B cell (primary cell): ENCODE data around the gene SLC13A2.

Source experiments
- CTCF ChIP-seq: fragments of 200-600 bp; IDR thresholded peaks from one replicate; pipeline ENCODE4 v1.8.0; 2022; ENCODE audit warnings: antibody characterized with exemption, mild to moderate bottlenecking
- EZH2 ChIP-seq: IDR thresholded peaks from 2 replicates; pipeline ENCODE4 v1.6.1; 2012; ENCODE audit warnings: borderline replicate concordance, low read depth, mild to moderate bottlenecking, moderate library complexity, low read length; ENCODE audit not compliant: insufficient read depth, poor library complexity, severe bottlenecking

- no peak for TF ChIP-seq EZH2
- TF ChIP-seq CTCF: no peak
These were observed 47.2 kb downstream of the SLC13A2 start for GRCh38 chr17:28520687-28521086.
